Spleen (tissue), 11 donors: ENCODE data around the gene UGT1A10. TPM values are rescaled to one million over a fixed set of nuclear protein-coding genes. Genes with fewer than 3 reads are reported as not detected.

Experiments
- DNase-seq: peaks from one replicate; pipeline ENCODE4 v3.0.0-alpha.2; 2020
- H3K27ac ChIP-seq, 8 donors: fragments of 200-600 bp; sonication (generic) in 7 of 8; 1 replicate in 4 of 8; 2 replicates in 4 of 8; pipeline versions ENCODE4 v1.5.0 to v1.8.0; 2016 to 2021; ENCODE audit warnings: inconsistent platforms in 4 of 8, mild to moderate bottlenecking in 4 of 8, moderate library complexity in 1 of 8
- H3K27me3 ChIP-seq, 7 donors: fragments of 200-600 bp; sonication (generic) in 6 of 7; replicated peaks in 1 of 7; 1 replicate in 4 of 7; 2 replicates in 3 of 7; pipeline versions ENCODE4 v1.5.0 to v1.8.0; 2016 to 2021; ENCODE audit warnings: inconsistent platforms in 3 of 7, mild to moderate bottlenecking in 1 of 7
- H3K36me3 ChIP-seq, 6 donors: fragments of 200-600 bp; sonication (generic) in 5 of 6; 1 replicate in 4 of 6; 2 replicates in 2 of 6; pipeline versions ENCODE4 v1.5.0 to v1.8.0; 2016 to 2021; ENCODE audit warnings: inconsistent platforms in 2 of 6
- H3K4me1 ChIP-seq, 6 donors: fragments of 200-600 bp; sonication (generic) in 5 of 6; 1 replicate in 3 of 6; 2 replicates in 3 of 6; pipeline versions ENCODE4 v1.5.0 to v1.8.0; 2016 to 2021; ENCODE audit warnings: inconsistent platforms in 3 of 6
- H3K4me3 ChIP-seq, 8 donors: fragments of 200-600 bp; sonication (generic) in 7 of 8; 1 replicate in 4 of 8; 2 replicates in 4 of 8; pipeline versions ENCODE4 v1.5.0 to v1.8.0; 2016 to 2021; ENCODE audit warnings: inconsistent platforms in 4 of 8, mild to moderate bottlenecking in 4 of 8, moderate library complexity in 2 of 8
- H3K9me3 ChIP-seq, 8 donors: fragments of 200-600 bp; sonication (generic) in 7 of 8; 1 replicate in 4 of 8; 2 replicates in 4 of 8; pipeline versions ENCODE4 v1.5.0 to v1.8.0; 2016 to 2021; ENCODE audit warnings: inconsistent platforms in 4 of 8
- POLR2A ChIP-seq, 3 donors: fragments of 450-650 bp; IDR thresholded peaks; one replicate each; pipeline ENCODE4 v1.5.1; 2017; ENCODE audit warnings: antibody characterized with exemption in 3 of 3, mild to moderate bottlenecking in 1 of 3
- POLR2AphosphoS5 ChIP-seq, 3 donors: sonication (generic); formaldehyde crosslinking; IDR thresholded peaks; one replicate each; pipeline ENCODE4 v1.5.1; 2017; ENCODE audit warnings: antibody characterized with exemption in 3 of 3
- WGBS, 5 donors: extraction: QIAGEN DNeasy Blood & Tissue Kit in 3 of 5; methylation state at CpG; one replicate each; pipeline versions ENCODE4 v1.1.5 to v1.1.7; 2013 to 2018; 5-methylcytosine and 5-hydroxymethylcytosine counted together
- intact Hi-C: fragments of 100-400 bp; cut with DNase I; formaldehyde crosslinking; loops from one replicate; pipeline ENCODE4 v1.15.0; 2023; ENCODE audit warnings: low total_unique reads
- polyA plus RNA-seq, 3 donors: library from polyadenylated mRNA; stranded (reverse); fragments of 200-250 nt; gene quantifications; one replicate each; pipeline ENCODE4 v1.2.1, GENCODE V29; 2013
- total RNA-seq, 7 donors: library from RNA; depleted of rRNA in 3 of 7; stranded (reverse); fragments of >200 nt in 3 of 7; fragmentation: NEBNext Ultra II Directional in 4 of 7; extraction: Animal tissue kit (Norgen Biotek cat#: 25700) in 4 of 7; gene quantifications; one replicate each; pipeline versions ENCODE4 v1.1.0 to v1.2.1, GENCODE V29; 2016 to 2021
- TF ChIP-seq, protein P1 (sequence below), 11 experiments: fragments of 200-600 bp in 7 of 11; fragments of 450-650 bp in 4 of 11; sonication (generic) in 4 of 11; IDR thresholded peaks in 8 of 11; conservative IDR thresholded peaks in 3 of 11; 1 replicate in 7 of 11; 2 replicates in 4 of 11; pipeline versions ENCODE4 v1.4.0 to v1.8.0; 2016 to 2021; ENCODE audit warnings: antibody characterized with exemption in 11 of 11, inconsistent platforms in 4 of 11, mild to moderate bottlenecking in 1 of 11
- donor health status: healthy with polysubstance abuse.
- donor health status: DM: no; HTN: no; CAD: no; lungs with moderate emphysema.
- donor health status: DM: no; HTN: no; CAD: no.
- donor health status: Bipolar disorder and iron deficiency.
- donor health status: healthy.
- donor health status: DM: no; HTN: no; CAD: no.
- donor health status: DM: yes; HTN: yes; CAD: no.

The UGT1A10 gene
- total and polyA plus RNA-seq, 10 donors, result 0.03 TPM; not detected in 9

DNA sequence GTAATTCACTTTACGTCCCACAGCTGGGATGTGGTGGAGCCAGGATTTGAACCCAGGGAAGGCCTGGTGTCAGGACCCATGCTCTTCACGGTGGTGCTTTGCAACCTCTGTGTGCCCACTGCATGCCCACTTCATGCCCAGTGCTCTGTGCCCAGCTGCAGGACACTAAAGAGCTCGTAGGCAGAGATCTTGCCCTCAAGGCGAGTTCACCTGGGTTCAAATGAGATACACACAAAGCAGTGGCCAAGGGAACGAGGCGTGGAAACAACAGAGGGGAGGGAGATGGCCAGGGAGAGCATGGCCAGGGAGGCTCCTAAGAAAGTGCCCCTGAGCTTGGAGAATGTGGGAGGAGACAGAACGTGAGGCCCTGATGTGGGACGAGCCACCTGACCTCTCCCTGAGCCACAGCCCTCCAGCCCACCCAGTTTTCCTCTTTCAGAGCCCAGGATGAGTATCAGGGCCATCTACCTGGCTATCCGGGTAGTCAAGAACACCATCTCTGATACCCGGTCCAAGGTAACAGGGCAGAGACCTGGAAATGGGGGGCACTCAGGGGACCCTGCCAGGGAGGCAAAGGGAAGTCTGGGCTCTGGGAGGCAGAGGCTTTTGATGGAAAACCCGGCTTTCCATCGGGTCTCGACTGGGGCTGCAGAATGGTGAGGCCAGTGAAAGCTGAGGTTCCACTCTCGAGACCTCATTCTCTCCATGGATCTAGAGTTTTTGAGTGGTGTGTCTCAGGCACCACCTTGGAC, 162.3 kb downstream of the UGT1A10 start:
- Histone ChIP-seq H3K27me3 (peaks cover 0 to 18% (median 0%) of the 10 kb centered on the region in 7 donors), H3K4me1 (no peaks in the 10 kb centered on the region), H3K4me3 (no peak overlapping the region), H3K27ac (no peak overlapping the region), H3K9me3 (no peaks in the 10 kb centered on the region), H3K36me3 (no peaks in the 10 kb centered on the region)
- TF ChIP-seq POLR2A (IDR thresholded peaks at IDR 0.05) (no peak), POLR2AphosphoS5 (IDR thresholded peaks at IDR 0.05) (no peak)
- TF ChIP-seq, protein P1, sequence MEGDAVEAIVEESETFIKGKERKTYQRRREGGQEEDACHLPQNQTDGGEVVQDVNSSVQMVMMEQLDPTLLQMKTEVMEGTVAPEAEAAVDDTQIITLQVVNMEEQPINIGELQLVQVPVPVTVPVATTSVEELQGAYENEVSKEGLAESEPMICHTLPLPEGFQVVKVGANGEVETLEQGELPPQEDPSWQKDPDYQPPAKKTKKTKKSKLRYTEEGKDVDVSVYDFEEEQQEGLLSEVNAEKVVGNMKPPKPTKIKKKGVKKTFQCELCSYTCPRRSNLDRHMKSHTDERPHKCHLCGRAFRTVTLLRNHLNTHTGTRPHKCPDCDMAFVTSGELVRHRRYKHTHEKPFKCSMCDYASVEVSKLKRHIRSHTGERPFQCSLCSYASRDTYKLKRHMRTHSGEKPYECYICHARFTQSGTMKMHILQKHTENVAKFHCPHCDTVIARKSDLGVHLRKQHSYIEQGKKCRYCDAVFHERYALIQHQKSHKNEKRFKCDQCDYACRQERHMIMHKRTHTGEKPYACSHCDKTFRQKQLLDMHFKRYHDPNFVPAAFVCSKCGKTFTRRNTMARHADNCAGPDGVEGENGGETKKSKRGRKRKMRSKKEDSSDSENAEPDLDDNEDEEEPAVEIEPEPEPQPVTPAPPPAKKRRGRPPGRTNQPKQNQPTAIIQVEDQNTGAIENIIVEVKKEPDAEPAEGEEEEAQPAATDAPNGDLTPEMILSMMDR (IDR thresholded peaks at IDR 0.05 in 8 of 11, conservative IDR thresholded peaks at IDR 0.05 in 3 of 11), result no peak
- peak; percentile 51 for DNase-seq
- WGBS, 5 donors, result 70 to 88% (median 81%) methylated on average over 14 of the region's 14 CpGs
- intact Hi-C loops, result no loop called here

DNA sequence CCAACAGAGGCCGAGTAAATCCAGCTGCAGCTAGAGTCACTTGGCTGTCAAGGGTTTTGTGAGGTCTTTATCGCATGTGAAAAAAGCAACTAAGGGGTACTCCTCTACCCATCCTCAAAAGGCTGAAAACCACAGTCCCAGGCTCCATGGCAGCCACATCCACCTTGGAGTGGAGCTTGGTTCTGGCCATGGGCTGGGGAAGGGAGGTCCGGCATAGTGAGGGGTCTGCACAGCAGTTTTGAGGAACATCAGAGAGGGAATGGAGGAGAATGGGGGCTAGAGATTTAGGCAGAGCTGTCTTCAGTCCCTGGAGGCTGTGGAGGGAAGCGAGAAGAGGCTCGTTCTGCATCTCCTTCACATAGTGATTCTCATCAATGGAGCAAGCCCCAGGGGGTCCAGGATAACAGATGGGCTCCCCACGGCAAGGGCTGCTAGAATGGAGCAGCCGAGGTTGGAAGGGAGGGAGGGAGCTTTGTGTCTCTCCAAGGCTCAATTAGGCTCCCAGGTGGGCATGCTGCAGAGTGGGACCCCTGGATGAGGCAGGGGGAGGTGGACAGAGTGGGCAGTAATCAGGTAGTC, 162.9 kb downstream of the UGT1A10 start:
- Histone ChIP-seq H3K27me3 (peaks cover 0 to 17% (median 0%) of the 10 kb centered on the region in 7 donors), H3K27ac (no peak overlapping the region), H3K9me3 (no peaks in the 10 kb centered on the region), H3K4me3 (no peak overlapping the region), H3K4me1 (no peaks in the 10 kb centered on the region), H3K36me3 (no peaks in the 10 kb centered on the region)
- TF ChIP-seq POLR2AphosphoS5 (IDR thresholded peaks at IDR 0.05), result no peak
- TF ChIP-seq, protein P1 (IDR thresholded peaks at IDR 0.05 in 8 of 11, conservative IDR thresholded peaks at IDR 0.05 in 3 of 11), result no peak
- TF ChIP-seq POLR2A (IDR thresholded peaks at IDR 0.05), result no peak
- peak; percentile 37 for DNase-seq
- intact Hi-C loops, result no loop called here
- 58 to 68% (median 63%) methylated on average over 7 of the region's 7 CpGs for WGBS, 5 donors

DNA sequence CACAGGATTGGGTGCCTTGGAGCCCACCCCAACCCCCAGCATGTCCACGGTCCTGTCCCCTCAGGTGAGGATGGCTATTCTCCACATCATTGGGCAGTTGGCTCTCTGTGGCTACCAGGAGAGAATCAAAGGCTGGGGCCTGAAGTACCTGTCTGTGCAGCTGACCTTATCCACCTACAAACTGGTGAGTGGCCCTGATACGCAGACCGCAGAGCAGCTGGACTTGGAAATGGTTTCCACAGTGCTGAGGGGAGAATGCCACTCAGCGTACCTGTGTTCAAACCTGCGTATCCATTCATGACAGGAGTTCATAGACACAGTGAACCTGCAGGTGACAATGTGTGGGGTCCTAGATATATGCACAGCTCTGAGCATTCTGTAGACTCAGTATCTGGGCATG, 163.5 kb downstream of the UGT1A10 start:
- Histone ChIP-seq H3K36me3 (no peaks in the 10 kb centered on the region), H3K4me3 (no peak overlapping the region), H3K27ac (no peak overlapping the region), H3K4me1 (no peaks in the 10 kb centered on the region), H3K9me3 (no peaks in the 10 kb centered on the region), H3K27me3 (peaks cover 0 to 20% (median 0%) of the 10 kb centered on the region in 7 donors)
- 44 to 79% (median 58%) methylated on average over 3 to 5 of the region's 5 CpGs for WGBS, 5 donors
- DNase-seq, result no peak
- intact Hi-C loops, result no loop called here
- no peak for TF ChIP-seq POLR2A (IDR thresholded peaks at IDR 0.05)
- TF ChIP-seq, protein P1 (IDR thresholded peaks at IDR 0.05 in 8 of 11, conservative IDR thresholded peaks at IDR 0.05 in 3 of 11), result no peak

DNA sequence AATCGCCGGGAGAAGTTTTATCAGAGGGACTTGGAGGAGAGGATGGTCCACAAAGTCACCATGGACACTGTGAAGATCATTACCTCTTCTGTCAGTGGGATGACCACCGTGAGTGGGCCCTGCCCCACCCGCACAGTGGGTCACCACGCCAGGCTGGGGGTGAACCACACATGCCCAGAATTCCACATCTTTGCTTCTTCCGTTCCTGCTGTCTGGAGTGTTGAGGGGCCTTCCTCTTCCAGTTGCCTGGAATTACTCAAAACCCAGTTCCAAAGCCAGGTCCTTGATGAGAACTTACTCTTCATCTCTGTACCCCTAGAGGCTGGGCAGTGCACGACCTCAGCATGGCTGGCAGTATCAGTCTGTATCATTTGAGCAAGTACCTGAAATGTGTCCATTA, 164.0 kb downstream of the UGT1A10 start:
- Histone ChIP-seq H3K4me1 (no peaks in the 10 kb centered on the region), H3K27ac (no peak overlapping the region), H3K4me3 (no peak overlapping the region), H3K27me3 (peaks cover 0 to 23% (median 0%) of the 10 kb centered on the region in 7 donors), H3K9me3 (no peaks in the 10 kb centered on the region), H3K36me3 (no peaks in the 10 kb centered on the region)
- no peak for DNase-seq
- intact Hi-C loops, result no loop called here
- 77 to 88% (median 81%) methylated on average over 4 to 7 of the region's 7 CpGs for WGBS, 5 donors
- TF ChIP-seq POLR2A (IDR thresholded peaks at IDR 0.05), result no peak
- no peak for TF ChIP-seq POLR2AphosphoS5 (IDR thresholded peaks at IDR 0.05)
- TF ChIP-seq, protein P1 (IDR thresholded peaks at IDR 0.05 in 8 of 11, conservative IDR thresholded peaks at IDR 0.05 in 3 of 11), result no peak
